Fibroblast of lung (primary cell): ENCODE data around the gene RNF152. TPM values are rescaled to one million over a fixed set of nuclear protein-coding genes. Genes with fewer than 3 reads are reported as not detected.

Experiments used
- DNase-seq, 2 donors: peaks; one replicate each; pipeline versions ENCODE4 v3.0.0 to v3.0.0-alpha.2; 2010; ENCODE audit warnings: low read depth in 2 of 2
- H2AFZ ChIP-seq: 2 replicates; pipeline ENCODE4 v1.5.1; 2012; ENCODE audit warnings: low read length, control low read depth, inconsistent platforms
- H3K27ac ChIP-seq: 2 replicates; pipeline ENCODE4 v1.5.1; 2011; ENCODE audit warnings: low read length, control low read depth; ENCODE audit not compliant: insufficient read depth
- H3K27me3 ChIP-seq: 2 replicates; pipeline ENCODE4 v1.5.1; 2011; ENCODE audit warnings: mild to moderate bottlenecking, low read length; ENCODE audit not compliant: control insufficient read depth, insufficient read depth
- H3K36me3 ChIP-seq: 2 replicates; pipeline ENCODE4 v1.5.1; 2011; ENCODE audit warnings: low read length; ENCODE audit not compliant: control insufficient read depth, insufficient read depth
- H3K4me1 ChIP-seq: 2 replicates; pipeline ENCODE4 v1.5.1; 2011; ENCODE audit warnings: low read length; ENCODE audit not compliant: control insufficient read depth, insufficient read depth; ENCODE audit errors: extremely low read depth
- H3K4me2 ChIP-seq: 2 replicates; pipeline ENCODE4 v1.5.1; 2011; ENCODE audit warnings: low read length, control low read depth; ENCODE audit not compliant: insufficient read depth; ENCODE audit errors: extremely low read depth
- H3K4me3 ChIP-seq, 4 experiments: fragments of 200-600 bp in 1 of 4; sonication (generic) in 1 of 4; replicated peaks in 1 of 4; 2 replicates each; pipeline ENCODE4 v1.5.1; 2011 to 2016; ENCODE audit warnings: low read length in 4 of 4, low read depth in 3 of 4, mild to moderate bottlenecking in 3 of 4, control low read depth in 2 of 4, inconsistent platforms in 1 of 4, mixed read lengths in 1 of 4; ENCODE audit not compliant: insufficient read depth in 1 of 4; ENCODE audit errors: control extremely low read depth in 1 of 4
- H3K79me2 ChIP-seq: 2 replicates; pipeline ENCODE4 v1.5.1; 2012; ENCODE audit warnings: mild to moderate bottlenecking, low read length, inconsistent platforms; ENCODE audit not compliant: control insufficient read depth, insufficient read depth
- H3K9ac ChIP-seq: 2 replicates; pipeline ENCODE4 v1.5.1; 2011; ENCODE audit warnings: mild to moderate bottlenecking, low read length, control low read depth; ENCODE audit not compliant: insufficient read depth
- H3K9me3 ChIP-seq: 2 replicates; pipeline ENCODE4 v1.5.1; 2012; ENCODE audit warnings: low read depth, low read length; ENCODE audit not compliant: control insufficient read depth, insufficient read depth
- H4K20me1 ChIP-seq: 2 replicates; pipeline ENCODE4 v1.5.1; 2011; ENCODE audit warnings: low read length; ENCODE audit not compliant: control insufficient read depth, insufficient read depth; ENCODE audit errors: extremely low read depth
- CTCF ChIP-seq, 2 donors: IDR thresholded peaks in 1 of 2; conservative IDR thresholded peaks in 1 of 2; 1 replicate in 1 of 2; 2 replicates in 1 of 2; pipeline ENCODE4 v1.5.1; 2011 to 2012; ENCODE audit warnings: low read length in 2 of 2, control low read depth in 1 of 2, inconsistent platforms in 1 of 2, low read depth in 1 of 2, mild to moderate bottlenecking in 1 of 2
- EZH2 ChIP-seq: IDR thresholded peaks from 2 replicates; pipeline ENCODE4 v1.5.1; 2012; ENCODE audit warnings: low read length, control low read depth, mild to moderate bottlenecking; ENCODE audit errors: missing control alignments
- polyA plus RNA-seq, 2 donors: library from polyadenylated mRNA; depleted of rRNA in 1 of 2; stranded (reverse) in 1 of 2; unstranded in 1 of 2; fragments of >200 nt; gene quantifications; 2 replicates each; pipeline ENCODE4 v1.2.1, GENCODE V29; 2011 to 2012; ENCODE audit warnings: missing spikeins in 1 of 2
- total RNA-seq: library from RNA; depleted of rRNA; stranded (reverse); fragments of >200 nt; gene quantifications from 2 replicates; pipeline ENCODE4 v1.2.1, GENCODE V29; 2014

Gene RNF152
- total and polyA plus RNA-seq, 2 donors (not counting 1 experiment from before 2014, with no cell fraction given) = 20.0 to 24.4 TPM

- H3K27ac ChIP-seq = no peak overlapping the region
- H3K79me2 ChIP-seq = peaks cover 55% of the 10 kb centered on the region
- no peak overlapping the region for H2AFZ ChIP-seq
- H4K20me1 ChIP-seq = no peaks in the 10 kb centered on the region
- TF ChIP-seq CTCF (conservative IDR thresholded peaks at IDR 0.05 in 1 of 2, IDR thresholded peaks at IDR 0.05 in 1 of 2; ENCODE audit: low read depth in 1 of 2, low read length in 2 of 2) = no peak
- TF ChIP-seq EZH2 = no peak
- H3K4me1 ChIP-seq = peaks cover 15% of the 10 kb centered on the region
- DNase-seq = no peak
- H3K27me3 ChIP-seq = no peaks in the 10 kb centered on the region
- no peak overlapping the region for H3K4me2 ChIP-seq
- H3K9me3 ChIP-seq = no peaks in the 10 kb centered on the region
- H3K9ac ChIP-seq = no peak overlapping the region
- H3K36me3 ChIP-seq = no peaks in the 10 kb centered on the region
- no peak overlapping the region for H3K4me3 ChIP-seq
These were observed 2.5 kb downstream of the RNF152 start for GRCh38 chr18:61890344-61890743.

- no peak overlapping the region for H2AFZ ChIP-seq
- H3K9ac ChIP-seq = no peak overlapping the region
- no peak overlapping the region for H3K4me3 ChIP-seq
- H3K79me2 ChIP-seq = peaks cover 57% of the 10 kb centered on the region
- no peak overlapping the region for H3K4me2 ChIP-seq
- peaks cover 10% of the 10 kb centered on the region for H3K4me1 ChIP-seq
- no peaks in the 10 kb centered on the region for H3K9me3 ChIP-seq
- no peak for DNase-seq
- H3K36me3 ChIP-seq = no peaks in the 10 kb centered on the region
- H4K20me1 ChIP-seq = no peaks in the 10 kb centered on the region
- H3K27ac ChIP-seq = no peak overlapping the region
- H3K27me3 ChIP-seq = no peaks in the 10 kb centered on the region
- no peak for TF ChIP-seq CTCF (conservative IDR thresholded peaks at IDR 0.05 in 1 of 2, IDR thresholded peaks at IDR 0.05 in 1 of 2; ENCODE audit: low read depth in 1 of 2, low read length in 2 of 2)
- no peak for TF ChIP-seq EZH2
These were observed 3.3 kb downstream of the RNF152 start for GRCh38 chr18:61889541-61889940.

GRCh38 chr18:61888622-61889021 lies 4.2 kb downstream of the RNF152 start:
- Histone ChIP-seq H3K27ac (no peak overlapping the region), H3K36me3 (no peaks in the 10 kb centered on the region)

More at GRCh38 chr18:61888622-61889021, 4.2 kb downstream of the RNF152 start:
- Histone ChIP-seq H3K27me3 (no peaks in the 10 kb centered on the region), H3K4me2 (no peak overlapping the region), H2AFZ (no peak overlapping the region), H3K9me3 (no peaks in the 10 kb centered on the region), H3K4me1 (peaks cover 11% of the 10 kb centered on the region), H3K9ac (no peak overlapping the region), H3K4me3 (no peak overlapping the region), H3K79me2 (peaks cover 59% of the 10 kb centered on the region), H4K20me1 (no peaks in the 10 kb centered on the region)
- TF ChIP-seq CTCF (conservative IDR thresholded peaks at IDR 0.05 in 1 of 2, IDR thresholded peaks at IDR 0.05 in 1 of 2; ENCODE audit: low read depth in 1 of 2, low read length in 2 of 2) (no peak), EZH2 (no peak)
- DNase-seq = no peak
